Measurements from ENCODE around the gene RHEB. TPM values are rescaled to one million over a fixed set of nuclear protein-coding genes. Genes with fewer than 3 reads are reported as not detected.

The RHEB gene
- total and polyA plus RNA-seq, 2 of the 4 experiments (the other 2 are of a cell fraction): 19.7 to 67.2 TPM

DNA sequence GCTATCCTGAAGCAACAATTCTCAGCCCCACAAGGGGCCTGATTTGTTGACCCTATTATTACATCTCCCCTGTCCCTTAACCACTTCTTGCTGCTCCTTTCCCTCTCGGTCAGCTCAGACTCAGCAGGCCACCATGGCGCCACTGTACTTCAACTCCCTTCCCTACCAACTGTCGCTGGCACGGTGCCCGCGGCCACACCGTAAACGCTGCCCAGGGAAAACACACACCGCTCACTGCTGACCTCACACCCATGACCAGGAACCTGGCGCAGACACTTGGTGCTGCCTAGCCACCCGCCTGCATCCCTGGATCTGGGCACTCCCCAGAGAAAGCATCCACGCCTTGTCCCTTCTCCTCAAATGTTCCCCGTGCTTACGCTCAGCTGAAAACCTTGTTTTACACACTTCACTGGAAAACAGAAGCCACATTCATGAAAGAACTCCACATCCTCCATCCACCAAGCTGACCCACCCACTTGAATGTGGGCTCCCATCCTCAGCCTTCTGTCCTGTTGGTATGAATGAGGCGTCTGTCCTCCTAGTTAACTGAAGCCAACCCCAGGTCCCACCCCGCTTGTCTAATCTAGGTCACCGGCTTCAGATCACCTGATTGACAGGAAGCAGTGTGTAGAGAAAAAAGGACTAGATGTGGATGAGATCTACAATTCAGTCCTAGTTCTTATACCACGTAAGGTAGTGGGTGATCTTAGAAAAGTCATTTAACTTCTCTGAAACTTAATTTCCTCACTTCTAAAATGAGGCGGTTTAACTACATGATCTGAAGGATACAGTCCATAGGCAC lies 51.3 kb downstream of the RHEB start:
- dilution Hi-C loops (cut with HindIII; ENCODE audit: low sequenced_read_pairs, unreplicated experiment): no loop called here
- BruUV-seq (replicated peaks): no TSS peak
- Histone ChIP-seq H3K27me3 (ENCODE audit: control insufficient read depth, insufficient read depth, low read length) (no peaks in the 10 kb centered on the region), H4K8ac (ENCODE audit: low read depth in 2 of 2, low read length in 2 of 2) (no peak overlapping the region), H3K79me1 (ENCODE audit: low read depth in 1 of 2, low read length in 2 of 2) (peaks cover 33 to 51% of the 10 kb centered on the region in 2 experiments), H2AK5ac (ENCODE audit: low read depth, low read length) (no peak overlapping the region; the same call in 1 of the 2 replicates), H3K9me3 (ENCODE audit: control insufficient read depth, insufficient read depth, low read length) (no peaks in the 10 kb centered on the region; the same call in 1 of the 2 replicates), H2AK9ac (replicated peaks; ENCODE audit: low read depth, low read length, poor library complexity) (no peak overlapping the region), H2BK120ac (ENCODE audit: low read depth, low read length) (no peak overlapping the region), H2AFZ (replicated peaks; ENCODE audit: low read length, poor library complexity) (no peak overlapping the region), H3K4me3 (ENCODE audit: insufficient read depth, low read depth, low read length) (no peak overlapping the region), H2BK20ac (ENCODE audit: low read depth, low read length) (no peak overlapping the region), H3K14ac (replicated peaks; ENCODE audit: low read depth, low read length) (no peak overlapping the region), H3K9ac (ENCODE audit: low read depth, low read length) (no peak overlapping the region), H3K23ac (ENCODE audit: low read depth, low read length) (no peak overlapping the region), H3K4ac (ENCODE audit: low read depth, low read length) (no peak overlapping the region), H4K20me1 (ENCODE audit: insufficient read depth, low read length) (peaks cover 13% of the 10 kb centered on the region), H4K91ac (ENCODE audit: insufficient read depth, low read depth, low read length) (no peak overlapping the region), H3K27ac (ENCODE audit: insufficient read depth, low read length) (no peak overlapping the region), H3K18ac (ENCODE audit: low read depth, low read length) (no peak overlapping the region), H3K56ac (ENCODE audit: extremely low read depth, insufficient read depth, low read length) (no peak overlapping the region), H3K9me1 (ENCODE audit: insufficient read depth, low read length) (peaks cover 21% of the 10 kb centered on the region), H3K4me2 (ENCODE audit: low read depth, low read length) (no peak overlapping the region), H2BK5ac (ENCODE audit: low read depth, low read length, poor library complexity, severe bottlenecking) (no peak overlapping the region), H2BK15ac (ENCODE audit: low read depth, low read length) (no peak overlapping the region), H3K36me3 (ENCODE audit: control insufficient read depth, insufficient read depth, low read length) (peaks cover 46% of the 10 kb centered on the region), H4K5ac (ENCODE audit: low read depth, low read length) (no peak overlapping the region), H3K4me1 (ENCODE audit: control insufficient read depth, insufficient read depth, low read length) (peaks cover 12% of the 10 kb centered on the region)
- WGBS, 2 experiments (ENCODE audit: extremely low coverage in 2 of 2, insufficient read length in 1 of 2): 97% methylated on average over 12 of the region's 19 CpGs; no CpG with 5 or more reads in 1 of the 2 experiments
- DNase-seq: no peak
- in situ Hi-C loops (cut with MboI; ENCODE audit: low sequenced_read_pairs): loop anchor here (25.0 kb wide), 1 partner anchor 294 kb away; no protein-coding TSS in a partner anchor
- no peak for ATAC-seq (ENCODE audit: low read depth)
- ChIA-PET CTCF (no interaction called here), POLR2A (ENCODE audit: unreplicated experiment) (no interaction called here)
- no peak for TF ChIP-seq SMC3 (IDR thresholded peaks at IDR 0.05; ENCODE audit: low read depth, low read length)
- TF ChIP-seq, protein P1, sequence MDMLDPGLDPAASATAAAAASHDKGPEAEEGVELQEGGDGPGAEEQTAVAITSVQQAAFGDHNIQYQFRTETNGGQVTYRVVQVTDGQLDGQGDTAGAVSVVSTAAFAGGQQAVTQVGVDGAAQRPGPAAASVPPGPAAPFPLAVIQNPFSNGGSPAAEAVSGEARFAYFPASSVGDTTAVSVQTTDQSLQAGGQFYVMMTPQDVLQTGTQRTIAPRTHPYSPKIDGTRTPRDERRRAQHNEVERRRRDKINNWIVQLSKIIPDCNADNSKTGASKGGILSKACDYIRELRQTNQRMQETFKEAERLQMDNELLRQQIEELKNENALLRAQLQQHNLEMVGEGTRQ (IDR thresholded peaks at IDR 0.05; ENCODE audit: low read depth, low read length): no peak
- no peak for TF ChIP-seq POLR2A (IDR thresholded peaks at IDR 0.05; ENCODE audit: low read depth, low read length)
- no peak for TF ChIP-seq RFX5 (IDR thresholded peaks at IDR 0.05; ENCODE audit: low read depth, low read length)
- no peak for TF ChIP-seq CHD1 (IDR thresholded peaks at IDR 0.05; ENCODE audit: low read depth, low read length)
- no peak for TF ChIP-seq BHLHE40 (IDR thresholded peaks at IDR 0.05; ENCODE audit: low read depth, low read length)
- no peak for TF ChIP-seq RCOR1 (IDR thresholded peaks at IDR 0.05; ENCODE audit: insufficient replicate concordance, low read length)
- no peak for TF ChIP-seq MXI1 (IDR thresholded peaks at IDR 0.05; ENCODE audit: borderline replicate concordance, low read depth, low read length)
- TF ChIP-seq MAZ (IDR thresholded peaks at IDR 0.05; ENCODE audit: borderline replicate concordance, low read depth, low read length): no peak
- TF ChIP-seq MAFK (IDR thresholded peaks at IDR 0.05; ENCODE audit: low read depth, low read length): no peak
- TF ChIP-seq, protein P2, sequence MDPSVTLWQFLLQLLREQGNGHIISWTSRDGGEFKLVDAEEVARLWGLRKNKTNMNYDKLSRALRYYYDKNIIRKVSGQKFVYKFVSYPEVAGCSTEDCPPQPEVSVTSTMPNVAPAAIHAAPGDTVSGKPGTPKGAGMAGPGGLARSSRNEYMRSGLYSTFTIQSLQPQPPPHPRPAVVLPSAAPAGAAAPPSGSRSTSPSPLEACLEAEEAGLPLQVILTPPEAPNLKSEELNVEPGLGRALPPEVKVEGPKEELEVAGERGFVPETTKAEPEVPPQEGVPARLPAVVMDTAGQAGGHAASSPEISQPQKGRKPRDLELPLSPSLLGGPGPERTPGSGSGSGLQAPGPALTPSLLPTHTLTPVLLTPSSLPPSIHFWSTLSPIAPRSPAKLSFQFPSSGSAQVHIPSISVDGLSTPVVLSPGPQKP (IDR thresholded peaks at IDR 0.05; ENCODE audit: borderline replicate concordance, low read depth, low read length): no peak
- intact Hi-C loops (cut with micrococcal nuclease): no loop called here
